SK-N-SH (cell line): ENCODE results near the gene CHD2.

Experiments used
- POLR2AphosphoS5 ChIP-seq: IDR thresholded peaks from 2 replicates; pipeline ENCODE4 v1.6.1; 2012; ENCODE audit warnings: low read depth, low read length
- RAD21 ChIP-seq: IDR thresholded peaks from 2 replicates; pipeline ENCODE4 v1.6.1; 2012; ENCODE audit warnings: mild to moderate bottlenecking, low read length
- RCOR1 ChIP-seq: fragments of 150-350 bp; IDR thresholded peaks from 2 replicates; pipeline ENCODE4 v1.6.1; 2017; ENCODE audit warnings: antibody characterized with exemption, low read length
- RXRA ChIP-seq: IDR thresholded peaks from 2 replicates; pipeline ENCODE4 v1.4.0; 2012; ENCODE audit warnings: low read depth, mild to moderate bottlenecking, borderline replicate concordance
- SIN3A ChIP-seq: IDR thresholded peaks from 2 replicates; pipeline ENCODE4 v1.6.1; 2012; ENCODE audit warnings: low read depth, mild to moderate bottlenecking, low read length, moderate library complexity, borderline replicate concordance
- TAF1 ChIP-seq: IDR thresholded peaks from 2 replicates; pipeline ENCODE4 v1.6.1; 2012; ENCODE audit warnings: low read depth, mild to moderate bottlenecking, low read length, moderate library complexity, borderline replicate concordance
- TF ChIP-seq, protein P1 (sequence below): fragments of 200-600 bp; sonication (generic); IDR thresholded peaks from 2 replicates; pipeline ENCODE4 v1.6.1; 2017; ENCODE audit warnings: antibody characterized with exemption, mild to moderate bottlenecking, moderate library complexity
- TF ChIP-seq, protein P2 (sequence below): fragments of 150-350 bp; IDR thresholded peaks from 2 replicates; pipeline ENCODE4 v1.6.1; 2016; ENCODE audit warnings: mild to moderate bottlenecking, low read depth, low read length

DNA sequence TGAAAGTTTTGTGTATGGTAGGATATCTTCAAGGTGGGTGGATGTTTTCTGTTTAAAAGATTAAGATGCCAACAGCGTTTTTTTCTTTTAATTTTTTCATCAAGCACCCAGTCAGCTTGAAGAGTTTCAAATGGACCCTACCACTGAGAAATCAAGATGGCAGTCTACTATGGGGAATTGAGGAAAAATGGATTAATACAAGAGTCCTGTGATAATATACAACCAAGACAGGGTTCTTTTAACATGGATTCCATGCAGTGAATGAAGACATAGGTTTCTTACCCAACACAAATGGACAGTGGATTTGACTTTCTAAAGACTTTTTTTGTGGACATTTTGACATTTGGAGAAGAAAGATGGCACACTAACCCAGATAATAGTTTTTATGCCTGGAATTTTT is 2.5 kb upstream of the CHD2 start:
- TF ChIP-seq, protein P1, sequence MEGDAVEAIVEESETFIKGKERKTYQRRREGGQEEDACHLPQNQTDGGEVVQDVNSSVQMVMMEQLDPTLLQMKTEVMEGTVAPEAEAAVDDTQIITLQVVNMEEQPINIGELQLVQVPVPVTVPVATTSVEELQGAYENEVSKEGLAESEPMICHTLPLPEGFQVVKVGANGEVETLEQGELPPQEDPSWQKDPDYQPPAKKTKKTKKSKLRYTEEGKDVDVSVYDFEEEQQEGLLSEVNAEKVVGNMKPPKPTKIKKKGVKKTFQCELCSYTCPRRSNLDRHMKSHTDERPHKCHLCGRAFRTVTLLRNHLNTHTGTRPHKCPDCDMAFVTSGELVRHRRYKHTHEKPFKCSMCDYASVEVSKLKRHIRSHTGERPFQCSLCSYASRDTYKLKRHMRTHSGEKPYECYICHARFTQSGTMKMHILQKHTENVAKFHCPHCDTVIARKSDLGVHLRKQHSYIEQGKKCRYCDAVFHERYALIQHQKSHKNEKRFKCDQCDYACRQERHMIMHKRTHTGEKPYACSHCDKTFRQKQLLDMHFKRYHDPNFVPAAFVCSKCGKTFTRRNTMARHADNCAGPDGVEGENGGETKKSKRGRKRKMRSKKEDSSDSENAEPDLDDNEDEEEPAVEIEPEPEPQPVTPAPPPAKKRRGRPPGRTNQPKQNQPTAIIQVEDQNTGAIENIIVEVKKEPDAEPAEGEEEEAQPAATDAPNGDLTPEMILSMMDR, result no peak
- TF ChIP-seq RCOR1, result no peak
- TF ChIP-seq POLR2AphosphoS5, result no peak; the same call in 1 of the 2 replicates
- TF ChIP-seq, protein P2, sequence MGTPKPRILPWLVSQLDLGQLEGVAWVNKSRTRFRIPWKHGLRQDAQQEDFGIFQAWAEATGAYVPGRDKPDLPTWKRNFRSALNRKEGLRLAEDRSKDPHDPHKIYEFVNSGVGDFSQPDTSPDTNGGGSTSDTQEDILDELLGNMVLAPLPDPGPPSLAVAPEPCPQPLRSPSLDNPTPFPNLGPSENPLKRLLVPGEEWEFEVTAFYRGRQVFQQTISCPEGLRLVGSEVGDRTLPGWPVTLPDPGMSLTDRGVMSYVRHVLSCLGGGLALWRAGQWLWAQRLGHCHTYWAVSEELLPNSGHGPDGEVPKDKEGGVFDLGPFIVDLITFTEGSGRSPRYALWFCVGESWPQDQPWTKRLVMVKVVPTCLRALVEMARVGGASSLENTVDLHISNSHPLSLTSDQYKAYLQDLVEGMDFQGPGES, result no peak
- TF ChIP-seq TAF1, result no peak
- no peak for TF ChIP-seq RAD21
- no peak for TF ChIP-seq RXRA
- TF ChIP-seq SIN3A, result no peak
